HEK293 (cell line): ENCODE measurements around the gene EYA3.

Source experiments
- CTCF ChIP-seq: fragments of 450-650 bp; formaldehyde crosslinking; IDR thresholded peaks from 2 replicates; pipeline ENCODE4 v1.5.1; 2016; ENCODE audit warnings: missing biosample characterization, missing genetic modification characterization
- PRDM10 ChIP-seq: fragments of 450-650 bp; formaldehyde crosslinking; IDR thresholded peaks from 2 replicates; pipeline ENCODE4 v1.5.1; 2016; ENCODE audit warnings: missing biosample characterization, missing genetic modification characterization
- ZNF174 ChIP-seq: fragments of 450-650 bp; formaldehyde crosslinking; IDR thresholded peaks from 2 replicates; pipeline ENCODE4 v1.5.0; 2017; ENCODE audit warnings: missing biosample characterization, mild to moderate bottlenecking, missing genetic modification characterization
- ZNF274 ChIP-seq, 2 experiments: fragments of 200-500 bp in 1 of 2; fragments of 450-650 bp in 1 of 2; sonication (Bioruptor generic) in 1 of 2; formaldehyde crosslinking in 1 of 2; IDR thresholded peaks; 2 replicates each; pipeline versions ENCODE4 v1.5.1 to v1.6.1; 2014 to 2016; ENCODE audit warnings: borderline replicate concordance in 1 of 2, inconsistent platforms in 1 of 2, low read length in 1 of 2, missing biosample characterization in 1 of 2, missing genetic modification characterization in 1 of 2
- ZNF280C ChIP-seq: fragments of 450-650 bp; formaldehyde crosslinking; IDR thresholded peaks from 2 replicates; pipeline ENCODE4 v1.5.1; 2016; ENCODE audit warnings: missing biosample characterization, missing genetic modification characterization
- ZNF350 ChIP-seq: fragments of 450-650 bp; formaldehyde crosslinking; IDR thresholded peaks from 2 replicates; pipeline ENCODE4 v1.5.0; 2017; ENCODE audit warnings: missing biosample characterization, mild to moderate bottlenecking, missing genetic modification characterization
- ZNF510 ChIP-seq: fragments of 450-650 bp; formaldehyde crosslinking; IDR thresholded peaks from 2 replicates; pipeline ENCODE4 v1.5.1; 2018; ENCODE audit warnings: mild to moderate bottlenecking, missing genetic modification characterization, missing biosample characterization; ENCODE audit not compliant: insufficient replicate concordance
- ZNF558 ChIP-seq: fragments of 450-650 bp; formaldehyde crosslinking; IDR thresholded peaks from 2 replicates; pipeline ENCODE4 v1.5.1; 2016; ENCODE audit warnings: missing biosample characterization, missing genetic modification characterization
- ZNF596 ChIP-seq: fragments of 450-650 bp; IDR thresholded peaks from 2 replicates; pipeline ENCODE4 v1.5.0; 2018; ENCODE audit warnings: missing biosample characterization, mild to moderate bottlenecking, missing genetic modification characterization, moderate library complexity
- ZNF677 ChIP-seq: fragments of 450-650 bp; IDR thresholded peaks from 2 replicates; pipeline ENCODE4 v1.5.0; 2018; ENCODE audit warnings: missing biosample characterization, mild to moderate bottlenecking, missing genetic modification characterization, moderate library complexity
- TF ChIP-seq, protein P1 (sequence below): fragments of 450-650 bp; formaldehyde crosslinking; IDR thresholded peaks from 2 replicates; pipeline ENCODE4 v1.5.0; 2017; ENCODE audit warnings: missing biosample characterization, missing genetic modification characterization, borderline replicate concordance

DNA sequence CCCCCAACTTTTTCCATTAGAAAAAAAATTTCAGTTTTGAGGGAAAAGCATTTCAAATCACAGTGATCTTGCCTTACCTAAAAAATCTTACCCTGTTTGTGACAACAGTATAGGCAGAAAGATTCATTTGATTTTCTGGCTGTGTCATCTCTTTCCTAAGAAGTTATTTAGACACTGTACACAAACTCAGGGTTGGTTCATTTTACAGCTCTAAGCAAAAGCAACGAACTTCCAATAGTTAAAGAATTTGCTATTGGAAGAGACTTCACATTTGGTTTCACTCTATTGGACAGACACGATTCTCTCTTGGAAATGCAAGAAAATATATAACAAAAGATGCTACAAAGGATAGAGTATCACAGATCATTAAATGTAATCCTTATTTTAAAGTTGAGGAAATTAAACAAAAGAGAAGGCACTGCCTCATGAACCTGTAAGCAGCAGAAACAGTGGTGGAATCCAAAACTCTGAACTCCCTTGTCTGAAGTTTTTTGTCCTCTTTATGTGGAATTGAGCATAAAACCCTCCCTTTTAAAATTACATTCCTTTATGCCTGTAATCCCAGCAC lies 20.8 kb downstream of the EYA3 start:
- TF ChIP-seq ZNF274 (IDR thresholded peaks at IDR 0.05; ENCODE audit: low read length) (no peak), ZNF274 (tag by site-specific recombination; IDR thresholded peaks at IDR 0.05; ENCODE audit: borderline replicate concordance) (no peak), ZNF350 (tag by site-specific recombination) (no peak), CTCF (no peak), PRDM10 (no peak), ZNF596 (tag by site-specific recombination) (no peak), ZNF677 (no peak), ZNF510 (tag by site-specific recombination) (no peak), ZNF558 (no peak), ZNF174 (tag by site-specific recombination) (no peak), ZNF280C (no peak)
- TF ChIP-seq, protein P1, sequence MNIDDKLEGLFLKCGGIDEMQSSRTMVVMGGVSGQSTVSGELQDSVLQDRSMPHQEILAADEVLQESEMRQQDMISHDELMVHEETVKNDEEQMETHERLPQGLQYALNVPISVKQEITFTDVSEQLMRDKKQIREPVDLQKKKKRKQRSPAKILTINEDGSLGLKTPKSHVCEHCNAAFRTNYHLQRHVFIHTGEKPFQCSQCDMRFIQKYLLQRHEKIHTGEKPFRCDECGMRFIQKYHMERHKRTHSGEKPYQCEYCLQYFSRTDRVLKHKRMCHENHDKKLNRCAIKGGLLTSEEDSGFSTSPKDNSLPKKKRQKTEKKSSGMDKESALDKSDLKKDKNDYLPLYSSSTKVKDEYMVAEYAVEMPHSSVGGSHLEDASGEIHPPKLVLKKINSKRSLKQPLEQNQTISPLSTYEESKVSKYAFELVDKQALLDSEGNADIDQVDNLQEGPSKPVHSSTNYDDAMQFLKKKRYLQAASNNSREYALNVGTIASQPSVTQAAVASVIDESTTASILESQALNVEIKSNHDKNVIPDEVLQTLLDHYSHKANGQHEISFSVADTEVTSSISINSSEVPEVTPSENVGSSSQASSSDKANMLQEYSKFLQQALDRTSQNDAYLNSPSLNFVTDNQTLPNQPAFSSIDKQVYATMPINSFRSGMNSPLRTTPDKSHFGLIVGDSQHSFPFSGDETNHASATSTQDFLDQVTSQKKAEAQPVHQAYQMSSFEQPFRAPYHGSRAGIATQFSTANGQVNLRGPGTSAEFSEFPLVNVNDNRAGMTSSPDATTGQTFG, result no peak
